OCI-LY7 (cell line): ENCODE results near the gene GEMIN2.

Experiments
- EZH2phosphoT487 ChIP-seq: fragments of 200-600 bp; sonication (generic); IDR thresholded peaks from 2 replicates; pipeline ENCODE4 v1.6.1; 2018; ENCODE audit warnings: low read depth, borderline replicate concordance, mild to moderate bottlenecking, mixed run types, antibody characterized with exemption, low read length, moderate library complexity, mixed read lengths
- TF ChIP-seq, protein P1 (sequence below): fragments of 200-600 bp; sonication (generic); conservative IDR thresholded peaks from 2 replicates; pipeline ENCODE4 v1.5.1; 2014; ENCODE audit warnings: mild to moderate bottlenecking, antibody characterized with exemption, low read length, moderate library complexity, mixed read lengths

DNA sequence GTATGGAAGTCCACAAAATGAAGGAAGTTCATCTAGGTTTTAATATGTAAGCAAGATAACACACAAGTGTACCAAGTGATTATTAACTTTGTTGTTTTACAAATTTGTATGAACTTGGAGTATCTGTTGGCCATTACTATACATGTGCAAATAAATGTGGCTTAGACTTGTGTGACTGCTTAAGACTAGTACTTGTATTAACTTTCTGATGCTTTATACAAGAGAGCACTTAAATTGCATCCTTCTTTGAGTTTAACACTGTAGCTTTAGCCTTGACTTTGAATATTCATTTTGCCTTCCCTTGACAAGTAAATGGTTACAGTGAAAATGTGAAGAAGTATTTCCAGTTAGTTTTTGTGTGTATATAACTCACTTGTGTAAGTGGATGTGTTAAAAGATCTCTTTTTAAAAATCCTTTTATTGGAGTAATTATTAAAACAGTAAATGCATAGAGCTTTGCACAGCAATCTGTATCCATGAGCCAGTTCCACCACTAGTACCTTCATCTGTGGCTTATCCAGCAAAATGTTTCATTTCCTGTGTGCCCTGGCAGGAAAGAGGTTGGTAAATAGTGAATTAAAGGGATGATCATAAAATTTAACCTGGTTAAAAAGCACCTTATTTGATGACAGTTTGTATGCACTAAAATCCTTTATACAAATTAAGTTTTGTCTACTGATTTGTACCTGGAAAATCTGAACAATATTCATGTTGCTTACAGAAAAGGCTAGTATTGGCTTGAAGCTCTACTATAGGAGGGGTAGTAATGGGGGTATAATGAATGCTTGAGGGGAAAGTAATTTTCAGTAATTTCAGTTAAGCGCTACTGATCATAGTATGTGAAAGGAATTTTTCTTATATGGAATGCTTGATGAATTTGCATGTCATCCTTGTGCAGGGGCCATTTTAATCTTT is 68.9 kb downstream of the GEMIN2 start:
- TF ChIP-seq, protein P1, sequence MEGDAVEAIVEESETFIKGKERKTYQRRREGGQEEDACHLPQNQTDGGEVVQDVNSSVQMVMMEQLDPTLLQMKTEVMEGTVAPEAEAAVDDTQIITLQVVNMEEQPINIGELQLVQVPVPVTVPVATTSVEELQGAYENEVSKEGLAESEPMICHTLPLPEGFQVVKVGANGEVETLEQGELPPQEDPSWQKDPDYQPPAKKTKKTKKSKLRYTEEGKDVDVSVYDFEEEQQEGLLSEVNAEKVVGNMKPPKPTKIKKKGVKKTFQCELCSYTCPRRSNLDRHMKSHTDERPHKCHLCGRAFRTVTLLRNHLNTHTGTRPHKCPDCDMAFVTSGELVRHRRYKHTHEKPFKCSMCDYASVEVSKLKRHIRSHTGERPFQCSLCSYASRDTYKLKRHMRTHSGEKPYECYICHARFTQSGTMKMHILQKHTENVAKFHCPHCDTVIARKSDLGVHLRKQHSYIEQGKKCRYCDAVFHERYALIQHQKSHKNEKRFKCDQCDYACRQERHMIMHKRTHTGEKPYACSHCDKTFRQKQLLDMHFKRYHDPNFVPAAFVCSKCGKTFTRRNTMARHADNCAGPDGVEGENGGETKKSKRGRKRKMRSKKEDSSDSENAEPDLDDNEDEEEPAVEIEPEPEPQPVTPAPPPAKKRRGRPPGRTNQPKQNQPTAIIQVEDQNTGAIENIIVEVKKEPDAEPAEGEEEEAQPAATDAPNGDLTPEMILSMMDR = no peak
- no peak for TF ChIP-seq EZH2phosphoT487
